ENCODE results near the gene NUDT3. TPM values are rescaled to one million over a fixed set of nuclear protein-coding genes. Genes with fewer than 3 reads are reported as not detected.

The NUDT3 gene
- total and polyA plus RNA-seq, 9 of the 15 experiments (the other 6 are each of a cell fraction or from before 2014, with no cell fraction given), result 5.4 to 81.2 (median 56.4) TPM

- TF ChIP-seq TAF9B (IDR thresholded peaks at IDR 0.05; ENCODE audit: partially characterized antibody) (no peak), SUPT5H (IDR thresholded peaks at IDR 0.05) (no peak; the same call in 1 of the 2 replicates), ZNF445 (CRISPR knock-in tag; IDR thresholded peaks at IDR 0.05; ENCODE audit: low read depth) (no peak), ELK1 (CRISPR knock-in tag; IDR thresholded peaks at IDR 0.05) (no peak), ZNF121 (CRISPR knock-in tag; conservative IDR thresholded peaks at IDR 0.05) (no peak), HDAC6 (IDR thresholded peaks at IDR 0.05; ENCODE audit: low read depth, low read length) (no peak), ZNF174 (CRISPR knock-in tag; IDR thresholded peaks at IDR 0.05) (no peak), REST (IDR thresholded peaks at IDR 0.05; ENCODE audit: borderline replicate concordance) (no peak), REST (CRISPR knock-in tag; IDR thresholded peaks at IDR 0.05; ENCODE audit: low read depth) (no peak), MEF2A (IDR thresholded peaks at IDR 0.05; ENCODE audit: control insufficient read depth, low read depth, low read length) (no peak), CBFB (CRISPR knock-in tag; IDR thresholded peaks at IDR 0.05) (no peak), TEAD2 (tag; IDR thresholded peaks at IDR 0.05) (no peak), IRF9 (tag; IDR thresholded peaks at IDR 0.05) (no peak), CGGBP1 (CRISPR knock-in tag; IDR thresholded peaks at IDR 0.05) (no peak), RFX1 (IDR thresholded peaks at IDR 0.05) (no peak), ZHX1 (conservative IDR thresholded peaks at IDR 0.05; ENCODE audit: low read length) (no peak)
Observed at GRCh38 chr6:34234667-34235306, 157.7 kb downstream of the NUDT3 start (continued).
